ENCODE measurements around the gene ESPNL.
A peak's percentile ranks its signal among the peaks of the same experiment; 100 is the strongest.

Gene ESPNL

DNA sequence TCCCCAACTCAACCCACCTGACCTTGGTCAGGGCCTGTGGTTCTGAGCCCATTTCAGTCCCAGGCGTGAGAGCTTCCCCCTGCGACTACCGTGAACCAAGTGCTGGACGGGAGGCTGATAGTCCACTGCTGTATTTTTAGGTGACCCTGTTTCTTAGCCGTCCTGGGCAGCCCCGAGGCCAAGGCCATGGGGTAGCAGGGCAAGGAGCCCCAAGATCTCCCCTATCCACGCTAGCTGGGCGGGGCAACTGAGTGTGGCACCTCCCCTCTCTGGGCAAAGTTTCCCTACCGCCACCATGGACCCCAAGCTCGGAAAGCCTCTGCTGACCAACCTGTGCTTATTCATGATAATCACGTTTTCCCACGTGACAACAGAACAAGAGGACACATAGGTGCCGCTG, 37.7 kb downstream of the ESPNL start:
- Histone ChIP-seq H4K20me1 (ENCODE audit: insufficient read depth, low read length) (no peaks in the 10 kb centered on the region), H3K36me3 (ENCODE audit: insufficient read depth, low read length) (no peaks in the 10 kb centered on the region), H3K4me1 (ENCODE audit: insufficient read depth, low read length) (no peaks in the 10 kb centered on the region), H3K79me2 (ENCODE audit: insufficient read depth, low read length) (no peaks in the 10 kb centered on the region), H3K4me3 (ENCODE audit: low read depth in 1 of 2, low read length in 2 of 2) (no peak overlapping the region), H3K4me2 (ENCODE audit: insufficient read depth, low read length) (no peak overlapping the region), H2AFZ (ENCODE audit: low read depth, low read length) (no peak overlapping the region), H3K9me3 (ENCODE audit: insufficient read depth, low read length, severe bottlenecking) (no peaks in the 10 kb centered on the region), H3K27ac (ENCODE audit: low read length) (no peak overlapping the region), H3K9ac (ENCODE audit: low read depth, low read length) (no peak overlapping the region), H3K27me3 (ENCODE audit: insufficient read depth, low read length, poor library complexity) (no peaks in the 10 kb centered on the region)
- no peak for ATAC-seq (ENCODE audit: insufficient read depth, low read depth)
- no peak for DNase-seq
- TF ChIP-seq, protein P1, sequence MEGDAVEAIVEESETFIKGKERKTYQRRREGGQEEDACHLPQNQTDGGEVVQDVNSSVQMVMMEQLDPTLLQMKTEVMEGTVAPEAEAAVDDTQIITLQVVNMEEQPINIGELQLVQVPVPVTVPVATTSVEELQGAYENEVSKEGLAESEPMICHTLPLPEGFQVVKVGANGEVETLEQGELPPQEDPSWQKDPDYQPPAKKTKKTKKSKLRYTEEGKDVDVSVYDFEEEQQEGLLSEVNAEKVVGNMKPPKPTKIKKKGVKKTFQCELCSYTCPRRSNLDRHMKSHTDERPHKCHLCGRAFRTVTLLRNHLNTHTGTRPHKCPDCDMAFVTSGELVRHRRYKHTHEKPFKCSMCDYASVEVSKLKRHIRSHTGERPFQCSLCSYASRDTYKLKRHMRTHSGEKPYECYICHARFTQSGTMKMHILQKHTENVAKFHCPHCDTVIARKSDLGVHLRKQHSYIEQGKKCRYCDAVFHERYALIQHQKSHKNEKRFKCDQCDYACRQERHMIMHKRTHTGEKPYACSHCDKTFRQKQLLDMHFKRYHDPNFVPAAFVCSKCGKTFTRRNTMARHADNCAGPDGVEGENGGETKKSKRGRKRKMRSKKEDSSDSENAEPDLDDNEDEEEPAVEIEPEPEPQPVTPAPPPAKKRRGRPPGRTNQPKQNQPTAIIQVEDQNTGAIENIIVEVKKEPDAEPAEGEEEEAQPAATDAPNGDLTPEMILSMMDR (IDR thresholded peaks at IDR 0.05; ENCODE audit: borderline replicate concordance, extremely low read depth, low read length, poor library complexity, severe bottlenecking) = no peak

DNA sequence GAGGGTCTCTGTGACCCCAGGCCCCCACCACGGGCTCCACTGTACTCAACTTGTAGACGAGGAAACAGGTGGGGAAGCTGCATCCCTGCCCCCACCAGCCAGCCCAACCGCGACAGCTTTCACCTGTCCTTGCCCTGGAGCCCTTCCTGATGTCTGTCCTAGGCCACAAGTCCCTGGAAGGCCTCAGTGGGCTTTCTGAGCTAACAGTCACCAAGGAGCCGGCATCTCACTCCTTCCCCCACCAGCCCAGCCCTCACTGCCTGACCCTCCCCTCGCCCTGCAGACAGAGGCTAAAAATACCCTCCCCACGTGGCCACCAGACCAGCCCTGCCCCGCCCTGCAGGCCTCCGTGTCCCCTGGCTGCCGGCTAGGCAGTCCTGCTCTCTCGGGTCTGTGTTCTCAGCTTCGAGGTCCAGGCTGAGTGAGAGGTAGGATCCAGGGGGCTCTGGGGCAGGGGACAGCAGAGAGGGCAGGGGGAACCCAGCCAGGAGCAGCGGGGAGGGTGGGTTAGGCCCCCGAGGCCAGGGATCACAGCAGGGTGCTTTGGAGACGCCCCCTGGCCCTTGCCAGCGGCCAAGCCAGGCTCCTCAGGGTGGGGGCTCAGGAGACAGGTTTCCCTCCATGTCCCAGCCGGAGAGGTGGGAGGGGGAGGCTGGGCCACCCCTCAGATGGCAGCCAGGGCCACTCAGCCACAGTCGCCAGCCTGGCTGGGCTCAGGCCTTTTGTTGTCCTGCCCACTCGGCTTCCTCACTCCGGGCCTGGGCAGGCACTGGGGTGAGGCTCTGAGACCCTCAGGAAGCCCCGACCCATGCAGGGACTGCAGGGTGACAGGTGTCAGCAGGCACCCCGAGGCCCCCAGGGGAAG, 38.4 kb downstream of the ESPNL start, which contains the start of gene KLHL30:
Gene KLHL30 (plus strand): TSS at position 338 of the 865 bp plus-strand sequence. CDS start 2,087 bp downstream, outside the sequence.
- TF ChIP-seq EZH2 (IDR thresholded peaks at IDR 0.05; ENCODE audit: borderline replicate concordance, low read depth, low read length, severe bottlenecking) = no peak
- TF ChIP-seq, protein P1 (IDR thresholded peaks at IDR 0.05; ENCODE audit: borderline replicate concordance, extremely low read depth, low read length, poor library complexity, severe bottlenecking) = no peak
- no peaks in the 10 kb centered on the region for H3K9me3 ChIP-seq (ENCODE audit: insufficient read depth, low read length, severe bottlenecking)
- H3K79me2 ChIP-seq (ENCODE audit: insufficient read depth, low read length) = no peaks in the 10 kb centered on the region
- H3K36me3 ChIP-seq (ENCODE audit: insufficient read depth, low read length) = no peaks in the 10 kb centered on the region
- no peaks in the 10 kb centered on the region; the same call in 1 of the 2 replicates for H4K20me1 ChIP-seq (ENCODE audit: insufficient read depth, low read length)
- H2AFZ ChIP-seq (ENCODE audit: low read depth, low read length) = no peak within 1 kb of the TSS
- no peak within 1 kb of the TSS for H3K4me2 ChIP-seq (ENCODE audit: insufficient read depth, low read length)
- H3K4me3 ChIP-seq (ENCODE audit: low read depth in 1 of 2, low read length in 2 of 2) = no peak within 1 kb of the TSS
- H3K9ac ChIP-seq (ENCODE audit: low read depth, low read length) = no peak within 1 kb of the TSS
- no peak for DNase-seq
- H3K27me3 ChIP-seq (ENCODE audit: insufficient read depth, low read length, poor library complexity) = no peaks in the 10 kb centered on the region
- ATAC-seq (ENCODE audit: insufficient read depth, low read depth) = no peak
- H3K27ac ChIP-seq (ENCODE audit: low read length) = no peak within 1 kb of the TSS
- H3K4me1 ChIP-seq (ENCODE audit: insufficient read depth, low read length) = no peaks in the 10 kb centered on the region

DNA sequence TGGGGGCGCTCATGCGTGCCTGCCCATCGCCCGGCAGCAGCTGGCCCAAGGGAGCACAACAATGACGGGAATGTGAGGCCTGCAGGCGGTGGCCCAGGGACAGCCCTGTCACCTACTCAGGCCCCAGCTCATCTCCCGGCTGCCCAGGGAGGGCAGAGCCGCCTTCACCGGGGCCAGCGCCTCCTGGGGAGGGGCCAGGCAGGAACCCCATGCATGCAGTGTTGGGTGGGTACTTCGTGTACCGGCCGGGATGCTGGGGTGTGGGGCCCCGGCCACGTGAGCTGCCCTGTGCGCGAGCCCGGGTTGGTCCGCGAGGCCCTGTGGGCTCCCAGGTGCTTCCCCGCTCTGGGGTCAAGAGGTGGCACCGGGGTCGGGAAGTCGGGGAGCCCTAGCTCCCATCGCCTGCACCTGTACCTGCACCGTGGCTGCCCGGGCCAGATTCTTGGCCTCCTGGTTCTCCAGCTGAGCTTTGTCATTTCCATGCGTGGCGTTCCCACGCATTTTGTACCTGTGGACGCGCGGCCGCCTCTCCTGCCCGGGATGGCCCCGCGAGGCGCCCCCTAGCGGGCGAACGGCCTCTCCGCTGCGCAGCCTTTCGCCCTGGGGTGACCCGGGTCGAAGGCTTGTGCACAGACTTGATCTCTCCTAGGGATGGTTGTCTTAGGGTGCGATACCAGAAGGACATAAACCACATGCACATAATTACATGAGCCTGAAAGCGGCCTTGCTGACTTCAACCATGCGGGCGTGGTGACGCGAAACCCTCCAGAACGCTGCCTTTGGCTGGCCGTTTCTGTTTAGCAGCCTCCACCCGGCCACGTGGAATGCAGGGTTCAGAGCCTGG, 39.3 kb downstream of the ESPNL start:
- Histone ChIP-seq H3K4me1 (ENCODE audit: insufficient read depth, low read length) (no peaks in the 10 kb centered on the region), H3K27ac (ENCODE audit: low read length) (no peak overlapping the region), H3K9me3 (ENCODE audit: insufficient read depth, low read length, severe bottlenecking) (no peaks in the 10 kb centered on the region), H3K9ac (ENCODE audit: low read depth, low read length) (no peak overlapping the region), H2AFZ (ENCODE audit: low read depth, low read length) (no peak overlapping the region), H3K4me2 (ENCODE audit: insufficient read depth, low read length) (no peak overlapping the region), H3K36me3 (ENCODE audit: insufficient read depth, low read length) (no peaks in the 10 kb centered on the region), H3K4me3 (ENCODE audit: low read depth in 1 of 2, low read length in 2 of 2) (no peak overlapping the region), H3K27me3 (ENCODE audit: insufficient read depth, low read length, poor library complexity) (no peaks in the 10 kb centered on the region), H3K79me2 (ENCODE audit: insufficient read depth, low read length) (no peaks in the 10 kb centered on the region), H4K20me1 (ENCODE audit: insufficient read depth, low read length) (no peaks in the 10 kb centered on the region; the same call in 1 of the 2 replicates)
- no peak for TF ChIP-seq EZH2 (IDR thresholded peaks at IDR 0.05; ENCODE audit: borderline replicate concordance, low read depth, low read length, severe bottlenecking)
- TF ChIP-seq, protein P1 (IDR thresholded peaks at IDR 0.05; ENCODE audit: borderline replicate concordance, extremely low read depth, low read length, poor library complexity, severe bottlenecking) = peak; percentile 44
- DNase-seq (no peak), ATAC-seq (ENCODE audit: insufficient read depth, low read depth) (no peak)

All from DND-41 (cell line).